A549 (cell line): ENCODE measurements around the gene CXCL1. TPM values are rescaled to one million over a fixed set of nuclear protein-coding genes. Genes with fewer than 3 reads are reported as not detected.

Experiments used
- ATAC-seq, 2 experiments: fragments of 200-7000 bp in 1 of 2; fragments of >200 bp in 1 of 2; cut with Nextera tagmentation in 1 of 2; cut with Tn5 transposase in 1 of 2; 3 replicates each; pipeline versions ENCODE4 v1.8.0 to v1.9.1; 2018 to 2020; ENCODE audit warnings: mild to moderate bottlenecking in 1 of 2, moderate library complexity in 1 of 2
- CTCF ChIA-PET: fragments of 300-600 bp; sonication (Branson Sonifier 250); formaldehyde crosslinking; extraction: SDS; loops from one replicate; lab custom pipeline; 2021; ENCODE audit warnings: antibody characterized with exemption, inconsistent platforms; lab: Yijun Ruan, JAX
- POLR2A ChIA-PET: fragments of 350-600 bp; formaldehyde crosslinking; extraction: SDS; loops from one replicate; lab custom pipeline; 2021; ENCODE audit warnings: antibody characterized with exemption, inconsistent platforms; lab: Yijun Ruan, JAX
- DNase-seq, 2 experiments: peaks; one replicate each; pipeline versions ENCODE4 v3.0.0 to v3.0.0-alpha.2; 2011 to 2016; ENCODE audit warnings: low read depth in 1 of 2, low spot score in 1 of 2
- FAIRE-seq: peaks from 2 replicates; lab custom pipeline; 2011; peaks lifted over from hg19 to GRCh38; lab: Jason Lieb, UNC
- H3K27ac ChIP-seq, 2 experiments: fragments of >200 bp; sonication (Bioruptor Twin); formaldehyde crosslinking; 3 replicates each; pipeline ENCODE4 v1.5.1; 2016 to 2017
- H3K4me1 ChIP-seq: fragments of >200 bp; sonication (Bioruptor Twin); formaldehyde crosslinking; 3 replicates; pipeline ENCODE4 v1.6.1; 2016
- H3K4me2 ChIP-seq: fragments of >200 bp; sonication (Bioruptor Twin); formaldehyde crosslinking; 3 replicates; pipeline ENCODE4 v1.6.1; 2016
- H3K4me3 ChIP-seq: fragments of >200 bp; sonication (Bioruptor Twin); formaldehyde crosslinking; 3 replicates; pipeline ENCODE4 v1.5.1; 2016
- H3K9me3 ChIP-seq: fragments of >200 bp; sonication (Bioruptor Twin); formaldehyde crosslinking; 3 replicates; pipeline ENCODE4 v1.6.1; 2016
- BCL3 ChIP-seq: fragments of >200 bp; sonication (Bioruptor Twin); formaldehyde crosslinking; IDR thresholded peaks from 3 replicates; pipeline ENCODE4 v1.6.1; 2016
- CEBPB ChIP-seq, 2 experiments: fragments of >200 bp in 1 of 2; sonication (Bioruptor Twin) in 1 of 2; formaldehyde crosslinking in 1 of 2; IDR thresholded peaks; 2 replicates each; pipeline ENCODE4 v1.6.1; 2012 to 2016
- CHD2 ChIP-seq: fragments of 150-350 bp; IDR thresholded peaks from 2 replicates; pipeline ENCODE4 v1.6.1; 2014; ENCODE audit warnings: low read length; ENCODE audit not compliant: partially characterized antibody
- EHF ChIP-seq: fragments of 250-450 bp; sonication (Bioruptor Pico); IDR thresholded peaks from 2 replicates; pipeline ENCODE4 v1.5.0; 2020; ENCODE audit warnings: mild to moderate bottlenecking
- ESRRA ChIP-seq: fragments of 150-350 bp; IDR thresholded peaks from 2 replicates; pipeline ENCODE4 v1.6.1; 2014; ENCODE audit warnings: mild to moderate bottlenecking, low read length, borderline replicate concordance
- FOSL2 ChIP-seq, 2 experiments: fragments of 450-650 bp in 1 of 2; fragments of >200 bp in 1 of 2; sonication (Bioruptor Twin) in 1 of 2; formaldehyde crosslinking; IDR thresholded peaks; 2 replicates each; pipeline versions ENCODE4 v1.5.0 to v1.6.1; 2016 to 2020; ENCODE audit warnings: mild to moderate bottlenecking in 1 of 2, moderate library complexity in 1 of 2
- HOXA7 ChIP-seq: fragments of 250-450 bp; sonication (Bioruptor Pico); IDR thresholded peaks from 2 replicates; pipeline ENCODE4 v1.5.0; 2020; ENCODE audit warnings: mild to moderate bottlenecking, moderate library complexity
- HOXB5 ChIP-seq: fragments of 250-450 bp; sonication (Bioruptor Pico); IDR thresholded peaks from 2 replicates; pipeline ENCODE4 v1.5.0; 2020; ENCODE audit warnings: mild to moderate bottlenecking, moderate library complexity
- JUNB ChIP-seq: fragments of >200 bp; sonication (Bioruptor Twin); formaldehyde crosslinking; IDR thresholded peaks from 2 replicates; pipeline ENCODE4 v1.6.1; 2016
- KDM5A ChIP-seq: fragments of 200-600 bp; sonication (generic); IDR thresholded peaks from 2 replicates; pipeline ENCODE4 v1.6.1; 2016; ENCODE audit warnings: antibody characterized with exemption, mild to moderate bottlenecking
- MAZ ChIP-seq: fragments of 150-350 bp; IDR thresholded peaks from 2 replicates; pipeline ENCODE4 v1.6.1; 2014; ENCODE audit warnings: antibody characterized with exemption, low read depth, low read length, borderline replicate concordance
- PHF8 ChIP-seq: fragments of 200-600 bp; sonication (generic); IDR thresholded peaks from 2 replicates; pipeline ENCODE4 v1.6.1; 2016; ENCODE audit warnings: low read depth, mild to moderate bottlenecking, antibody characterized with exemption, moderate library complexity, borderline replicate concordance
- RAD21 ChIP-seq, 2 experiments: fragments of >200 bp in 1 of 2; sonication (Bioruptor Twin) in 1 of 2; formaldehyde crosslinking in 1 of 2; IDR thresholded peaks in 1 of 2; conservative IDR thresholded peaks in 1 of 2; 2 replicates in 1 of 2; 3 replicates in 1 of 2; pipeline ENCODE4 v1.6.1; 2012 to 2018; ENCODE audit warnings: inconsistent platforms in 1 of 2
- RARB ChIP-seq: fragments of 250-450 bp; sonication (Bioruptor Pico); IDR thresholded peaks from 2 replicates; pipeline ENCODE4 v1.8.0; 2021; ENCODE audit warnings: mild to moderate bottlenecking, moderate library complexity
- RCOR1 ChIP-seq: fragments of 150-350 bp; IDR thresholded peaks from 2 replicates; pipeline ENCODE4 v1.6.1; 2014; ENCODE audit warnings: antibody characterized with exemption, low read length, low read depth
- RFX5 ChIP-seq: fragments of 450-650 bp; IDR thresholded peaks from 2 replicates; pipeline ENCODE4 v1.7.1; 2014; ENCODE audit warnings: antibody characterized with exemption, mild to moderate bottlenecking, moderate library complexity
- SMC3 ChIP-seq: fragments of >200 bp; sonication (Bioruptor Twin); formaldehyde crosslinking; IDR thresholded peaks from 3 replicates; pipeline ENCODE4 v1.6.1; 2018; ENCODE audit warnings: inconsistent platforms
- SREBF2 ChIP-seq: fragments of 450-650 bp; IDR thresholded peaks from 2 replicates; pipeline ENCODE4 v1.6.1; 2014; ENCODE audit warnings: mild to moderate bottlenecking, moderate library complexity
- TP53 ChIP-seq: fragments of 250-450 bp; sonication (Bioruptor Pico); IDR thresholded peaks from 2 replicates; pipeline ENCODE4 v1.5.0; 2021; ENCODE audit warnings: mild to moderate bottlenecking, moderate library complexity
- WGBS: methylation state at CpG from one replicate; pipeline ENCODE4 v1.1.6; 2017; ENCODE audit errors: missing lambda C conversion rate; 5-methylcytosine and 5-hydroxymethylcytosine counted together
- polyA plus RNA-seq, 4 experiments: library from polyadenylated mRNA; depleted of rRNA in 3 of 4; stranded (reverse); fragments of >200 nt; fragmentation: RNase III in 1 of 4; extraction: RNeasy Plus Mini Kit Qiagen cat#74134 plus additional on column Dnase treatment in 1 of 4; gene quantifications; 2 replicates in 3 of 4; 3 replicates in 1 of 4; pipeline ENCODE4 v1.2.3, GENCODE V29; 2011 to 2017
- TF ChIP-seq, protein P1 (sequence below): fragments of 200-600 bp; sonication (generic); IDR thresholded peaks from 2 replicates; pipeline ENCODE4 v1.6.1; 2016; ENCODE audit warnings: antibody characterized with exemption, mild to moderate bottlenecking, moderate library complexity
- TF ChIP-seq, protein P2 (sequence below): fragments of 450-650 bp; IDR thresholded peaks from 2 replicates; pipeline ENCODE4 v1.6.1; 2014; ENCODE audit warnings: antibody characterized with exemption
- TF ChIP-seq, protein P3 (sequence below): IDR thresholded peaks from 2 replicates; pipeline ENCODE4 v1.6.1; 2012

CXCL1 gene
- polyA plus RNA-seq, 2 of the 4 experiments (the other 2 are of a cell fraction), result 14.9 to 20.0 TPM

- H3K4me2 ChIP-seq, result no peak overlapping the region
- TF ChIP-seq HOXB5 (CRISPR knock-in tag) (no peak), CHD2 (no peak), ESRRA (no peak), BCL3 (no peak), EHF (CRISPR knock-in tag) (no peak), SMC3 (no peak), PHF8 (no peak), CEBPB (IDR thresholded peaks at IDR 0.05) (no peak), FOSL2 (IDR thresholded peaks at IDR 0.05) (no peak), FOSL2 (CRISPR knock-in tag; IDR thresholded peaks at IDR 0.05) (no peak), TP53 (CRISPR knock-in tag) (no peak), RAD21 (conservative IDR thresholded peaks at IDR 0.05 in 1 of 2, IDR thresholded peaks at IDR 0.05 in 1 of 2) (no peak), KDM5A (no peak), SREBF2 (no peak), JUNB (no peak), RCOR1 (no peak), HOXA7 (CRISPR knock-in tag) (no peak)
- TF ChIP-seq, protein P1, sequence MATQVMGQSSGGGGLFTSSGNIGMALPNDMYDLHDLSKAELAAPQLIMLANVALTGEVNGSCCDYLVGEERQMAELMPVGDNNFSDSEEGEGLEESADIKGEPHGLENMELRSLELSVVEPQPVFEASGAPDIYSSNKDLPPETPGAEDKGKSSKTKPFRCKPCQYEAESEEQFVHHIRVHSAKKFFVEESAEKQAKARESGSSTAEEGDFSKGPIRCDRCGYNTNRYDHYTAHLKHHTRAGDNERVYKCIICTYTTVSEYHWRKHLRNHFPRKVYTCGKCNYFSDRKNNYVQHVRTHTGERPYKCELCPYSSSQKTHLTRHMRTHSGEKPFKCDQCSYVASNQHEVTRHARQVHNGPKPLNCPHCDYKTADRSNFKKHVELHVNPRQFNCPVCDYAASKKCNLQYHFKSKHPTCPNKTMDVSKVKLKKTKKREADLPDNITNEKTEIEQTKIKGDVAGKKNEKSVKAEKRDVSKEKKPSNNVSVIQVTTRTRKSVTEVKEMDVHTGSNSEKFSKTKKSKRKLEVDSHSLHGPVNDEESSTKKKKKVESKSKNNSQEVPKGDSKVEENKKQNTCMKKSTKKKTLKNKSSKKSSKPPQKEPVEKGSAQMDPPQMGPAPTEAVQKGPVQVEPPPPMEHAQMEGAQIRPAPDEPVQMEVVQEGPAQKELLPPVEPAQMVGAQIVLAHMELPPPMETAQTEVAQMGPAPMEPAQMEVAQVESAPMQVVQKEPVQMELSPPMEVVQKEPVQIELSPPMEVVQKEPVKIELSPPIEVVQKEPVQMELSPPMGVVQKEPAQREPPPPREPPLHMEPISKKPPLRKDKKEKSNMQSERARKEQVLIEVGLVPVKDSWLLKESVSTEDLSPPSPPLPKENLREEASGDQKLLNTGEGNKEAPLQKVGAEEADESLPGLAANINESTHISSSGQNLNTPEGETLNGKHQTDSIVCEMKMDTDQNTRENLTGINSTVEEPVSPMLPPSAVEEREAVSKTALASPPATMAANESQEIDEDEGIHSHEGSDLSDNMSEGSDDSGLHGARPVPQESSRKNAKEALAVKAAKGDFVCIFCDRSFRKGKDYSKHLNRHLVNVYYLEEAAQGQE, result no peak
- TF ChIP-seq, protein P2, sequence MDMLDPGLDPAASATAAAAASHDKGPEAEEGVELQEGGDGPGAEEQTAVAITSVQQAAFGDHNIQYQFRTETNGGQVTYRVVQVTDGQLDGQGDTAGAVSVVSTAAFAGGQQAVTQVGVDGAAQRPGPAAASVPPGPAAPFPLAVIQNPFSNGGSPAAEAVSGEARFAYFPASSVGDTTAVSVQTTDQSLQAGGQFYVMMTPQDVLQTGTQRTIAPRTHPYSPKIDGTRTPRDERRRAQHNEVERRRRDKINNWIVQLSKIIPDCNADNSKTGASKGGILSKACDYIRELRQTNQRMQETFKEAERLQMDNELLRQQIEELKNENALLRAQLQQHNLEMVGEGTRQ, result no peak
- TF ChIP-seq, protein P3, sequence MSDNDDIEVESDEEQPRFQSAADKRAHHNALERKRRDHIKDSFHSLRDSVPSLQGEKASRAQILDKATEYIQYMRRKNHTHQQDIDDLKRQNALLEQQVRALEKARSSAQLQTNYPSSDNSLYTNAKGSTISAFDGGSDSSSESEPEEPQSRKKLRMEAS, result no peak
- DNase-seq (no peak), FAIRE-seq (no peak), ATAC-seq (no peak)
- CTCF ChIA-PET, result no interaction called here
- peak overlapping the region in 1 of 2 experiments; percentile 49; a peak in 4 of 6 replicates for H3K27ac ChIP-seq
- 0 out of 3 replicates have a peak, but pooled peaks cover 6% of the 10 kb centered on the region for H3K4me1 ChIP-seq
- POLR2A ChIA-PET, result no interaction called here
- no peak overlapping the region for H3K4me3 ChIP-seq
- no peaks in the 10 kb centered on the region for H3K9me3 ChIP-seq
- 79% methylated on average over 3 of the region's 3 CpGs for WGBS
These were observed 33.8 kb downstream of the CXCL1 start for GRCh38 chr4:73902817-73903547.

- 0 out of 3 replicates have a peak, but pooled peaks cover 6% of the 10 kb centered on the region for H3K4me1 ChIP-seq
- TF ChIP-seq RFX5 (no peak), RCOR1 (no peak), MAZ (no peak), RARB (CRISPR knock-in tag) (no peak), HOXB5 (CRISPR knock-in tag) (no peak)
- TF ChIP-seq, protein P3, result no peak
- TF ChIP-seq, all 56 proteins: peak for 0
- no peak overlapping the region for H3K4me3 ChIP-seq
- ChIA-PET CTCF (no interaction called here), POLR2A (no interaction called here)
- no peak for DNase-seq
- 84% methylated on average over 4 of the region's 4 CpGs for WGBS
- H3K4me2 ChIP-seq, result no peak overlapping the region
- H3K9me3 ChIP-seq, result no peaks in the 10 kb centered on the region
- no peak for ATAC-seq
- H3K27ac ChIP-seq, result no peak overlapping the region
- no peak for FAIRE-seq
These were observed 35.3 kb downstream of the CXCL1 start for GRCh38 chr4:73904491-73904890.
